Activated naive CD4-positive, alpha-beta T cell (primary cell): ENCODE measurements around the gene PARP2.

Experiments
- DNase-seq, 4 experiments: peaks; one replicate each; lab custom pipeline; 2025; lab: John Stamatoyannopoulos, UW

The PARP2 gene

GRCh38 chr14:20400965-20401593 lies 57.6 kb downstream of the PARP2 start:
- DNase-seq = no peak

- DNase-seq = no peak
These were observed 60.1 kb downstream of the PARP2 start for GRCh38 chr14:20403521-20403920.
